Smooth muscle cell of the umbilical artery (primary cell): ENCODE data around the gene ADARB2. TPM values are rescaled to one million over a fixed set of nuclear protein-coding genes. Genes with fewer than 3 reads are reported as not detected.

Experiments used
- total RNA-seq: library from RNA; depleted of rRNA; stranded (reverse); fragments of >200 nt; gene quantifications from 2 replicates; pipeline ENCODE4 v1.2.3, GENCODE V29; 2014

ADARB2 gene
- total RNA-seq: not detected in 2 replicates

GRCh38 chr10:1737222-1738061, at the start of gene ADARB2:
Gene ADARB2, minus strand, starts transcription at chr10:1737525.

